Colonic mucosa (tissue), 4 donors: Measurements from ENCODE around the gene ZNF22. TPM values are rescaled to one million over a fixed set of nuclear protein-coding genes. Genes with fewer than 3 reads are reported as not detected.

Source experiments
- DNase-seq: peaks from one replicate; pipeline ENCODE4 v3.0.0-alpha.2; 2020
- H3K27ac ChIP-seq: fragments of 200-600 bp; one replicate; pipeline ENCODE4 v1.8.0; 2021
- H3K27me3 ChIP-seq: fragments of 200-600 bp; one replicate; pipeline ENCODE4 v1.8.0; 2021
- H3K36me3 ChIP-seq: fragments of 200-600 bp; one replicate; pipeline ENCODE4 v1.8.0; 2021
- H3K4me1 ChIP-seq: fragments of 200-600 bp; one replicate; pipeline ENCODE4 v1.8.0; 2021; ENCODE audit warnings: mild to moderate bottlenecking
- H3K4me3 ChIP-seq: fragments of 200-600 bp; one replicate; pipeline ENCODE4 v1.8.0; 2021
- H3K9ac ChIP-seq, 2 donors: one replicate each; pipeline ENCODE4 v1.7.0; 2013; ENCODE audit warnings: control low read depth in 2 of 2, low read depth in 2 of 2, low read length in 2 of 2
- H3K9me3 ChIP-seq: fragments of 200-600 bp; one replicate; pipeline ENCODE4 v1.8.0; 2021
- intact Hi-C: fragments of 100-400 bp; cut with DNase I; formaldehyde crosslinking; loops from one replicate; pipeline ENCODE4 v1.14.1; 2022
- total RNA-seq, 2 donors: library from RNA; stranded (reverse); fragmentation: NEBNext Ultra II Directional in 1 of 2; extraction: Animal tissue kit (Norgen Biotek cat#: 25700) in 1 of 2; gene quantifications; one replicate each; pipeline ENCODE4 v1.2.1, GENCODE V29; 2021
- TF ChIP-seq, protein P1 (sequence below): fragments of 200-600 bp; IDR thresholded peaks from one replicate; pipeline ENCODE4 v1.8.0; 2022; ENCODE audit warnings: antibody characterized with exemption, mild to moderate bottlenecking
- donor health status: healthy.
- donor health status: DM: no; HTN: no; CAD: no.
- donor health status: DM: no; HTN: no; CAD: no.

Gene ZNF22
- total RNA-seq, 2 donors from 2014 or later = 16.5 to 17.3 TPM

GRCh38 chr10:45000138-45000751, 478 bp upstream of the ZNF22 start:
- peak; percentile 55 for DNase-seq
- H3K4me3 ChIP-seq = peak overlapping the region; percentile 36
- no peak overlapping the region for H3K9ac ChIP-seq
- H3K9me3 ChIP-seq = no peaks in the 10 kb centered on the region
- no peaks in the 10 kb centered on the region for H3K4me1 ChIP-seq
- no peaks in the 10 kb centered on the region for H3K27me3 ChIP-seq
- H3K27ac ChIP-seq = peak overlapping the region; percentile 90
- TF ChIP-seq, protein P1, sequence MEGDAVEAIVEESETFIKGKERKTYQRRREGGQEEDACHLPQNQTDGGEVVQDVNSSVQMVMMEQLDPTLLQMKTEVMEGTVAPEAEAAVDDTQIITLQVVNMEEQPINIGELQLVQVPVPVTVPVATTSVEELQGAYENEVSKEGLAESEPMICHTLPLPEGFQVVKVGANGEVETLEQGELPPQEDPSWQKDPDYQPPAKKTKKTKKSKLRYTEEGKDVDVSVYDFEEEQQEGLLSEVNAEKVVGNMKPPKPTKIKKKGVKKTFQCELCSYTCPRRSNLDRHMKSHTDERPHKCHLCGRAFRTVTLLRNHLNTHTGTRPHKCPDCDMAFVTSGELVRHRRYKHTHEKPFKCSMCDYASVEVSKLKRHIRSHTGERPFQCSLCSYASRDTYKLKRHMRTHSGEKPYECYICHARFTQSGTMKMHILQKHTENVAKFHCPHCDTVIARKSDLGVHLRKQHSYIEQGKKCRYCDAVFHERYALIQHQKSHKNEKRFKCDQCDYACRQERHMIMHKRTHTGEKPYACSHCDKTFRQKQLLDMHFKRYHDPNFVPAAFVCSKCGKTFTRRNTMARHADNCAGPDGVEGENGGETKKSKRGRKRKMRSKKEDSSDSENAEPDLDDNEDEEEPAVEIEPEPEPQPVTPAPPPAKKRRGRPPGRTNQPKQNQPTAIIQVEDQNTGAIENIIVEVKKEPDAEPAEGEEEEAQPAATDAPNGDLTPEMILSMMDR = no peak
- no peaks in the 10 kb centered on the region for H3K36me3 ChIP-seq
- intact Hi-C loops = no loop called here

DNA sequence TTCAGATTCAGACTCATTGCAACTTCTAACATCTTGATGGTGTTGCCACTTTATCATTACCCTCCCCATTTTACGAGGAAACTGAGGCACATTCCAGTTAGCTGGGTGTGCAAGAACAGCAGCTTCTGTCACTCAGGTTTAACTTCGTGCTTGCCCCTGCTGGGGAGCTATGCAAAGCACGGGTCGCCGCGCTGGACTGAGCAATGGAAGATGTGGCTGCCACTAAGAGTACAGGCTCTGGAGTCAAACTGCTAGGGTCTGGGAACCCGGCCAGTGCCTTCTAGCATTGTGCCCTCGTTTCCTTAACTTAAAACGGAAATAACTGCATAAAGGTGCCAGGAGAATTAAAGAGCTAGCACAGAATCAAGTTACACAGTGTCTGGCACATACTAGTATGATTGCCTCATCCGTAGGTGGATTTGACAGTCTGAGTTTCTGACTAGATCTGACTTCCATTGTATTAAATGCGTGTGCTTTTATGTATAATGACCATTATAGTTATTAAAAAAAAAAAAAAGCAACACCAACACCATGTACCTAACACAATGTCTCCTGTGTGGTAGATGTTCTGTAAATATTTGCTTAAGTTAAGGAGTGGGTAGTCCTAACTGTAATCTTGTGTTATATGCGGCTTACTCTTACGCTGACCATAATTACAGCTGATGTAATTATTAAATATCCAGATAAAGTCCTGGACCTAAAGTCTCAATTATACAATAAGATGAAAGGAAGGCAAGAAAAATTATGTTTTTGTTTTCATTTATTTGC, 842 bp downstream of the ZNF22 start:
- peak overlapping the region; percentile 36 for H3K4me3 ChIP-seq
- H3K9ac ChIP-seq = peak overlapping the region; percentile 84 to 93
- H3K27me3 ChIP-seq = no peaks in the 10 kb centered on the region
- TF ChIP-seq, protein P1 = no peak
- H3K36me3 ChIP-seq = no peaks in the 10 kb centered on the region
- intact Hi-C loops = no loop called here
- DNase-seq = peak; percentile 72
- no peaks in the 10 kb centered on the region for H3K4me1 ChIP-seq
- H3K9me3 ChIP-seq = no peaks in the 10 kb centered on the region
- H3K27ac ChIP-seq = peak overlapping the region; percentile 90

DNA sequence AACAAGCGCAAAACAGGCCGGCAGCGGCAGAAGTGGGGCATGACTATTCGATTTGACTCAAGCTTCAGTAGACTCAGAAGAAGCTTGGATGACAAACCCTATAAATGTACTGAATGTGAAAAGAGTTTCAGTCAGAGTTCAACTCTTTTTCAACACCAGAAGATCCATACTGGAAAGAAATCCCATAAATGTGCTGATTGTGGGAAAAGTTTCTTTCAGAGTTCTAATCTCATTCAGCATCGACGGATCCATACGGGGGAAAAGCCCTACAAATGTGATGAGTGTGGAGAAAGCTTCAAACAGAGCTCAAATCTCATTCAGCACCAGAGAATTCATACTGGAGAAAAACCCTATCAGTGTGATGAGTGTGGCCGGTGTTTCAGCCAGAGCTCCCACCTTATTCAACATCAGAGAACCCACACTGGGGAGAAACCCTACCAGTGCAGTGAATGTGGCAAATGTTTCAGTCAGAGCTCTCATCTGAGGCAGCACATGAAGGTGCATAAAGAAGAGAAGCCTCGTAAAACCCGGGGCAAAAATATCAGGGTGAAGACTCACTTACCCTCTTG, 2.8 kb downstream of the ZNF22 start:
- no peaks in the 10 kb centered on the region for H3K27me3 ChIP-seq
- no peaks in the 10 kb centered on the region for H3K4me1 ChIP-seq
- H3K9me3 ChIP-seq = no peaks in the 10 kb centered on the region
- no peak for DNase-seq
- no peak overlapping the region for H3K27ac ChIP-seq
- TF ChIP-seq, protein P1 = no peak
- H3K9ac ChIP-seq = no peak overlapping the region
- H3K4me3 ChIP-seq = no peak overlapping the region
- H3K36me3 ChIP-seq = no peaks in the 10 kb centered on the region
- intact Hi-C loops = no loop called here

- Histone ChIP-seq H3K27me3 (no peaks in the 10 kb centered on the region), H3K4me3 (no peak overlapping the region), H3K36me3 (no peaks in the 10 kb centered on the region), H3K4me1 (no peaks in the 10 kb centered on the region), H3K9ac (no peak overlapping the region), H3K27ac (no peak overlapping the region), H3K9me3 (no peaks in the 10 kb centered on the region)
- no peak for DNase-seq
- TF ChIP-seq, protein P1 = no peak
- intact Hi-C loops = no loop called here
Observed at GRCh38 chr10:45004661-45005060, 3.9 kb downstream of the ZNF22 start.

DNA sequence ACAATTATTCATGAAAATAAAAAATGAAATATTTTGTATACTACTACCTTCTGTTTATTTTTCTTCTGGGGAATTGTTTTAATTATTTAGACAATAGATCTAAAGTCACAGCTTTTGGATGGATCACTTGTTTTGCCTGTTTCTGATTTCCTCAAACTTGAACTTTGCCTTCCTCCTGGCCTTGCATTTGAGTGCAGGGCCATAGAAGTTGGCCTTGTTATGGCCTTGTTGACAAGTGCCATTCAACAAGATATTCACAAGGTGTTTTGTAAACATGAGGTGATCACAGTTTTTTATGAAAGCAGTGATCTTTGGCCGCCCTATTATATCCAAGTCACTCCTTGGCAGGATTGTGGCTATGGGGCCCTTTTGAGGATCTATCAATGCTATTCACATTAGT, 4.6 kb downstream of the ZNF22 start:
- Histone ChIP-seq H3K9me3 (no peaks in the 10 kb centered on the region), H3K27ac (no peak overlapping the region), H3K4me1 (no peaks in the 10 kb centered on the region), H3K4me3 (no peak overlapping the region), H3K27me3 (no peaks in the 10 kb centered on the region), H3K9ac (no peak overlapping the region), H3K36me3 (no peaks in the 10 kb centered on the region)
- intact Hi-C loops = no loop called here
- no peak for DNase-seq
- TF ChIP-seq, protein P1 = no peak
